ENCODE measurements around the gene RABGGTA. TPM values are rescaled to one million over a fixed set of nuclear protein-coding genes. Genes with fewer than 3 reads are reported as not detected.
A peak's percentile ranks its signal among the peaks of the same experiment; 100 is the strongest.

RABGGTA gene
- total and polyA plus RNA-seq, 8 donors = 16.0 to 230 (median 87.8) TPM

GRCh38 chr14:24234095-24235005, 37.0 kb downstream of the RABGGTA start:
- peaks cover 29 to 83% (median 62%) of the 10 kb centered on the region in 4 donors for H3K4me1 ChIP-seq
- H3K27ac ChIP-seq = peak overlapping the region in 3 of 5 donors; percentile 88 to 96 (median 92)
- peaks cover 36 to 50% (median 44%) of the 10 kb centered on the region in 4 donors for H3K36me3 ChIP-seq
- no peak for DNase-seq
- 49 to 75% (median 71%) methylated on average over 3 of the region's 3 CpGs for WGBS, 5 donors
- no peaks in the 10 kb centered on the region for H3K9me3 ChIP-seq
- H3K4me3 ChIP-seq = peak overlapping the region in 1 of 4 donors; percentile 77
- no peaks in the 10 kb centered on the region for H3K27me3 ChIP-seq
- intact Hi-C loops (cut with DNase I; ENCODE audit: low total_unique reads) = no loop called here
- TF ChIP-seq POLR2A (IDR thresholded peaks at IDR 0.05) (no peak), EP300 (IDR thresholded peaks at IDR 0.05) (no peak), POLR2AphosphoS5 (IDR thresholded peaks at IDR 0.05) (no peak), CTCF (IDR thresholded peaks at IDR 0.05) (no peak)

- Histone ChIP-seq H3K9me3 (no peaks in the 10 kb centered on the region), H3K27me3 (no peaks in the 10 kb centered on the region), H3K4me1 (peaks cover 26 to 75% (median 54%) of the 10 kb centered on the region in 4 donors), H3K36me3 (peaks cover 29 to 46% (median 36%) of the 10 kb centered on the region in 4 donors), H3K27ac (peak overlapping the region in 4 of 5 donors; percentile 83 to 96 (median 90)), H3K4me3 (peak overlapping the region; percentile 76 to 95 (median 76))
- intact Hi-C loops (cut with DNase I; ENCODE audit: low total_unique reads) = no loop called here
- WGBS, 5 donors = 27 to 57% (median 38%) methylated on average over 2 of the region's 2 CpGs
- DNase-seq = no peak
- TF ChIP-seq EP300 (IDR thresholded peaks at IDR 0.05) (no peak), CTCF (IDR thresholded peaks at IDR 0.05) (no peak), POLR2A (IDR thresholded peaks at IDR 0.05) (no peak), POLR2AphosphoS5 (IDR thresholded peaks at IDR 0.05) (no peak)
Observed at GRCh38 chr14:24233538-24233866, 37.9 kb downstream of the RABGGTA start.

- Histone ChIP-seq H3K36me3 (peaks cover 23 to 46% (median 35%) of the 10 kb centered on the region in 4 donors), H3K4me1 (peaks cover 26 to 74% (median 53%) of the 10 kb centered on the region in 4 donors), H3K27ac (peak within 1 kb of the TSS; percentile 81 to 96 (median 88)), H3K4me3 (peak within 1 kb of the TSS; percentile 76 to 95 (median 76)), H3K9me3 (no peaks in the 10 kb centered on the region), H3K27me3 (no peaks in the 10 kb centered on the region)
- WGBS, 5 donors = 3 to 6% (median 4%) methylated on average over 29 to 38 of the region's 38 CpGs
- DNase-seq = no peak
- intact Hi-C loops (cut with DNase I; ENCODE audit: low total_unique reads) = no loop called here
- no peak for TF ChIP-seq POLR2A (IDR thresholded peaks at IDR 0.05)
- TF ChIP-seq CTCF (IDR thresholded peaks at IDR 0.05) = no peak
- no peak for TF ChIP-seq EP300 (IDR thresholded peaks at IDR 0.05)
- TF ChIP-seq POLR2AphosphoS5 (IDR thresholded peaks at IDR 0.05) = peak in 2 of 3 donors; percentile 26 to 61
Observed at GRCh38 chr14:24232645-24233537, 38.5 kb downstream of the RABGGTA start, which contains the start of gene GMPR2. Gene GMPR2 (plus strand): TSS chr14:24232929. CDS start chr14:24233254, 325 bp downstream.

GRCh38 chr14:24232121-24232644, 39.2 kb downstream of the RABGGTA start, which contains the start of gene NEDD8:
Gene NEDD8 (minus strand): TSS chr14:24232367. CDS start chr14:24232267, 100 bp downstream.
- DNase-seq = peak; percentile 88 to 96
- Histone ChIP-seq H3K27me3 (no peaks in the 10 kb centered on the region), H3K9me3 (no peaks in the 10 kb centered on the region), H3K4me1 (peaks cover 26 to 74% (median 51%) of the 10 kb centered on the region in 4 donors), H3K27ac (peak within 1 kb of the TSS; percentile 81 to 96 (median 88)), H3K36me3 (peaks cover 20 to 45% (median 34%) of the 10 kb centered on the region in 4 donors), H3K4me3 (peak within 1 kb of the TSS; percentile 76 to 95 (median 76))
- 0 to 1% (median 0%) methylated on average over 14 to 30 of the region's 30 CpGs for WGBS, 5 donors
- intact Hi-C loops (cut with DNase I; ENCODE audit: low total_unique reads) = no loop called here
- TF ChIP-seq CTCF (IDR thresholded peaks at IDR 0.05) (no peak), EP300 (IDR thresholded peaks at IDR 0.05) (no peak), POLR2AphosphoS5 (IDR thresholded peaks at IDR 0.05) (peak; percentile 19 to 65 (median 52)), POLR2A (IDR thresholded peaks at IDR 0.05) (peak in 1 of 4 donors; percentile 39)
